ENCODE results near the gene ZNF275. TPM values are rescaled to one million over a fixed set of nuclear protein-coding genes. Genes with fewer than 3 reads are reported as not detected.
"Not testable (repeated sequence)": the region's sequence is repeated elsewhere in the genome, so short reads cannot be mapped to it uniquely, and the experiment has no call there.

The ZNF275 gene
- total RNA-seq, 1 donor from 2014 or later = 6.1 TPM

DNA sequence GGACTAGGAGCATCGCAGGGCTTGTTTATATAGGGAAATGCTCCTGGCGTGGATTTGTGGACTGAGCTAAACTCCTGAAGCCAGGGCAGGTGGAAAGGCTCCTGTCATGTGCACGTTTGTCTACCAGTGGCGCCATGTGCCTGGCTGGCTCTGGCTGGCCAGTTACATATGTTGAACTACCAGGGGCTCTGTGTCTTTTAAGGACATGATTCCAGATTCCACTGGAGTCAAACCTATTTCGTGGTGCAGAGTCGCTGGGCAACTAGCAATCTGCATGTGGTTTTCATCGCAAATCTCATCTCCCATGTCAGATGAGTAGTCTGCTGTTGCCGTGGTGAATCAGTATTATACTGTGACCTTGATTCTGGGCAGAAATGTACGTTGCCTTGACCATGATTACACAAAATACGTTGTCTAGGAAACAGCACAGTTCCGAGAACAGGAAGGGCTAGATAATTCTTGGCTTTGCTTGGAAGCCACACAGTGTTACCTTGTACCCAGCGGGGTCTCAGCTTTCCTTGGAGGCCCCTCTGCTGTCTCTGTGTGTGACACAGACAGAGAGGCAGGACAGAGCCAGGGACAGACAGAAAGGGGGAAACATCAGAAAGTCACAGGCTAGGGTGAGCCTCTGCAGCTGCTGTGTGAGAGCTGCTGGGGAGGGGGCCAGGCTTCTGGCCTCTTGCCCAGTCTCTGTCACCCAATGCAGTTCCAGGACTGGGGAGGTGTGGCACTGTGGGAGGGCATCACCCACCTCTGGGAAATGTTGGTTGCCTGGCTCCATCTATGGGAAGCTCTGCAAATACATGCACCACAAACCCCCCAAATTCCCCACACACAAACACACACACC, 48.0 kb downstream of the ZNF275 start:
- ATAC-seq = peak; percentile 16
- intact Hi-C loops (cut with micrococcal nuclease) = no loop called here
- no peak for DNase-seq

DNA sequence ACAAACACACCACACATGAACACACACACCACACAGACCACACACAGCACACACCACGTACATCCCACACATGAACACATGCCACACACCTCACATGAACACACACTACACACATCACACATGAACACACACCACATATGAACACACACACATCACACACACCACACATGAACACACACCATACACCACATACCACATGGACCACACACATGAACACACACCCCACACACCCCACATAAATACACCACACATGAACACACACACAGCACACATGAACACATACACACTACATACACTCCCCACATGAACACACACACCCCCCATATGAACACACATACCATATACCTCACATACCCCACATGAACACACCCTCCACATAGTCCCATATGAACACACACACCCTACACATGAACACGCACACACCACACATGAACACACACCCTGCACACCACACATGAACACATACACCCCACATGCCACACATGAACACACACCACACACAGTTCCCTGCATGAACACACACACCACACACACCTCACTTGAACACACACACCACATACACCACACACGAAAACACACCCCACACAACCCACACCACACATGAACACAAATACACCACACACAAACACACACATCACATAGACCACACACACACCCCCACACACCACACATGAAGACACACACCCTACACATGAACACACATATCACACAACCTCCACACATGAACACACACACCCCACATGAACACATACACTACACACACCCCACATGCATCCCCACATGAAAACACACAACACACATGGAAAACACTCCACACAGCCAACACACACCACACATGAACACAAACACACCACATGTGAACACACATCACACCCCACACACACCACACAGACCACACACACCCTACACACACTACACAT, 48.9 kb downstream of the ZNF275 start:
- no peak for ATAC-seq

DNA sequence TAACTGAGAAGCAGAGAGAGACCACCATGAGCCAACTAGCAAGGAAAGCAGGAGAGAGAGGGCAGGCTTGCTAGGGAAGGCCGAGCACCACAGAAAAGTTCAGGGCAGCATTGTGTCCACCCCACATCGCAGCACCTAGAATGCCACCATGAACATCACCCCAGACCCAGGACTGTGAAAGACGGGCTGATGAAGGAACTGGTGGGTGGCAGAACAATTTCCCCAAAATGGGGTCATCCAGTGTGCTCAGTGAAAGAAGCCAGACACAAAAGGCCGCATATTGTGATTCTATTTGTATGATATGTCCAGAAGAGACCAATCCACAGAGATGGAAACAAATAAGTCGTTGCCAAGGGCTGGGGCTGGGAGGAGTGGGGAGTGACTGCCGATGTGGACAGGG, 50.4 kb downstream of the ZNF275 start:
- intact Hi-C loops (cut with micrococcal nuclease) = no loop called here
- no peak for DNase-seq
- ATAC-seq = no peak

More for the DNA sequence above, 48.9 kb downstream of the ZNF275 start:
- intact Hi-C loops (cut with micrococcal nuclease) = no loop called here
- DNase-seq = no peak

DNA sequence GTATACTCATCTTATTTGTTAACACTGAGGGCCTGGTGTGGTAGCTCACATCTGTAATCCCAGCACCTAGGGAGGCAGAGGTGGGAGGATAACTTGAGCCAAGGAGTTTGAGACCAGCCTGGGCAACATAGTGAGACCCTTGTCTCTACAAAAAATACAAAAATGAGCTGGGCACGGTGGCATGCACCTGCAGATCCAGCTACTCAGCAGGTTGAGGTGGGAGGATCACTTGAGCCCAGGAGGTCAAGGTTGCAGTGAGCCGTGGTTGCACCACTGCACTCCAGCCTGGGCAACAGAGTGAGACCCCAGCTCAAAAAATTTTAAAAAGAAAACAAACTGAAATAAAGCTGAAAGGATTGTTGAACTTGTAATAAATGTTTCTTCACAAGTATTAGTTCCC, 51.0 kb downstream of the ZNF275 start:
- ATAC-seq; DNase-seq; intact Hi-C loops (cut with micrococcal nuclease): not testable (repeated sequence)

DNA sequence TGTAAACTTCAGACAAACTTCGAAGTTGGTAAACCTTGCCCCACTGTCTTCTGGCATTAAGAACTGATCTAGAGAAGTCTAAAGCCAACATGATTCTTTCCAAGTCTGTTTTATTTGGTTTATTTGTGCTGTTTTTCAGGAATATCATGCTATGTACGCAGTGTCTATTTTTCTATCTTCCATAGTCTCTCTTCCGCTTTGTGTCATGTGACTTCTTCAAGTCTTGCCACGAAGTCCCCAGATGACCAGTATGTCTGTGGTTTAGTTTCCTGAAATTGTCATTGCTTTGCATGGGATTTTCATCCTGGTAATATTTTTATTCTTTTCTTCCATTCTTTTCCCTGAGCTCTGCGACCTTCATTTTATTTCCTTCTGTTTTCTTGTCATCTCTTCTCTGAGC, 52.1 kb downstream of the ZNF275 start:
- intact Hi-C loops (cut with micrococcal nuclease) = no loop called here
- no peak for ATAC-seq
- no peak for DNase-seq

DNA sequence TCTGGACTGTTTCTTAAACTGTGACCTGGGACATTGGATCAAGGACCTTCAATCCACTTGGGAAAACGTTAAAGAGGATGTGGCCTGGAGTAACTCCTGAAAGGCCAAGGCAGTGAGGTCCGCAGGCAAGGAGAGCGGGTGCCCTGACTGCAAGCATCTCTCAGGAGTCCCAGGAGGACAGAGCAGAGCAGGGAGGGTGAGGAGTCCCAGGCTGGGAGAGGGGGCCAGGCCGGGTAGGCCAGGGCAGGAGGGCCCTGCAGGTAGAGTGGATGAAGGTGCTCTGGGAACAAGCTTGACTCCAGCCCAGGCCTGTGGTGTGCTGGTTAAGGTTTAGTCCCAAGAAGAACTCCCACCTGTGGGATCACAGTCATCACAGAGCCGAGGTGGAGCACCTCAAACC, 53.4 kb downstream of the ZNF275 start:
- DNase-seq (no peak), ATAC-seq (no peak)
- intact Hi-C loops (cut with micrococcal nuclease) = no loop called here

DNA sequence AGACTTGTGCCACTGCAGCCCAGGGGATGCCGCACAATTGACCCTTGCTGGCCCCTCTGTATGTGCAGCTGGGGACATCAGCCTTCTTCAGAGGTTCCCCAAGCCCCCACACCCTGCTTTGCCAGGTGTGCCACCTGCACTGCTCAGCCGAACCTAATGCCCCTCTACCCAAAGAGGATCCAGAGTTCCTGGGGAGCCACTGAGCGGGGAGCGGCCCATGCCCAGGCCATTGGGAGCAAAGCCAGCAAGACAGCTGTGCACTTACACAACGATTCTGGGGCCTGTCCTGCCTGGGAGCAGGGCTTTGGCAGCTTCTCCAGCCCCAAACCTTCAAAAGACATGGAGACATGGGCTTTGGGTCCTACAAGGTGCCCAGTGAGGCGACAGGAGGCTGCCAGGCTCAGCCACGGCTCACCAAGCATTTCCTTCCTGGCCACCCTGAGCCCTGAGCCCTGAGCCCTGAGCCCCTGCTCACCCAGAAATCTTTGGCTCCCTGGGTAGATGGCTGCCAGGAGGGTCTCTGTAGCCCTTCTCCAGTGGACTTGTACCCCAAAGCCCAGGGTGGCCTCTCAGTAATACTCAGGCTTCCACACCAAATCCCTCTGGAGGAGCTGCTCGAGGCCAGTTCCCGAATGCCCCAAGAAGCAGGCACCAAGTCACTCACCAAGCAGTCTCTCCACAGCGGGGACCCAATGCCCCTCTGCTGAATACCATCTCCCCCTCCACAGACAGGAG, 54.2 kb downstream of the ZNF275 start:
- no peak for ATAC-seq
- DNase-seq = no peak
- intact Hi-C loops (cut with micrococcal nuclease) = no loop called here

DNA sequence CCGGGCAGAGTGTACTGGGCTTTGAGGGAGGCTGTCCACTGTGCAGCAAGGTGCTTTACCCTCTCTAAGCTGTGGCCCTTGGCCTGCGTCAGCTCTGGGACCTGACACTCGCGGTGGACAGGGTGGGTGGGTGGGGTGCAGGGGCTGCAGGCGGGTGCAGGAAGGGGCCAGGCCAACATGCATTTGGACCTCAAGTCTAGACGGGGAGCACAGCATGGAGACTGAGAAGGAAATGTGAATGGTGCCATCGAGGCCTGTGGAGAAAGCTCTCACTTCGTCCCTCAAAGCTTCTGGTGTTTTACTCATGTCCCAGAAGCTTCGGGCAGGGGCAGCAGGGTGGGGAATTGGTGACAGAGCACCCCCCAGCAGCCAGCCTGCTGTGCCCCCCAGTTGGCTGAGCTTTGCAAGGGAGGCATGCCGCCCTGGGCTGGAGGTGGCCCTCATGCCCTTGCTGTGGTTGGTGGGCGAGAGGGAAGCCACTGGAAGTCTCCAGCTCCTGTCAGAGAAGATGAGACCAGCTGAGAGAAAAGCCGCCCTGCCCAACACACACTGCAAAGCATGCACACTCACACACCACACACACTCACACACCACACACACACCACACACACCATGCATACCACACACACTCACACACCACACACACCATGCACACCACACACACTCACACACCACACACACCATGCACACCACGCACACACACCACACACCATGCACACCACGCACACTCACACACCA, 54.9 kb downstream of the ZNF275 start:
- DNase-seq = no peak
- intact Hi-C loops (cut with micrococcal nuclease) = no loop called here

DNA sequence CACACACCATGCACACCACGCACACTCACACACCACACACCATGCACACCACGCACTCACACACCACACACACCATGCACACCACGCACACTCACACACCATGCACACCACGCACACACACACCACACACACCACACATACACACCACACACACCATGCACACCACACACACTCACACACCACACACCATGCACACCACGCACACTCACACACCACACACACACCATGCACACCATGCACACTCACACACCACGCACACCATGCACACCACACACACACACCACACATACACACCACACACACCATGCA, 55.5 kb downstream of the ZNF275 start:
- ATAC-seq; intact Hi-C loops (cut with micrococcal nuclease): not testable (repeated sequence)

More for the DNA sequence above, 54.9 kb downstream of the ZNF275 start:
- ATAC-seq = no peak

DNA sequence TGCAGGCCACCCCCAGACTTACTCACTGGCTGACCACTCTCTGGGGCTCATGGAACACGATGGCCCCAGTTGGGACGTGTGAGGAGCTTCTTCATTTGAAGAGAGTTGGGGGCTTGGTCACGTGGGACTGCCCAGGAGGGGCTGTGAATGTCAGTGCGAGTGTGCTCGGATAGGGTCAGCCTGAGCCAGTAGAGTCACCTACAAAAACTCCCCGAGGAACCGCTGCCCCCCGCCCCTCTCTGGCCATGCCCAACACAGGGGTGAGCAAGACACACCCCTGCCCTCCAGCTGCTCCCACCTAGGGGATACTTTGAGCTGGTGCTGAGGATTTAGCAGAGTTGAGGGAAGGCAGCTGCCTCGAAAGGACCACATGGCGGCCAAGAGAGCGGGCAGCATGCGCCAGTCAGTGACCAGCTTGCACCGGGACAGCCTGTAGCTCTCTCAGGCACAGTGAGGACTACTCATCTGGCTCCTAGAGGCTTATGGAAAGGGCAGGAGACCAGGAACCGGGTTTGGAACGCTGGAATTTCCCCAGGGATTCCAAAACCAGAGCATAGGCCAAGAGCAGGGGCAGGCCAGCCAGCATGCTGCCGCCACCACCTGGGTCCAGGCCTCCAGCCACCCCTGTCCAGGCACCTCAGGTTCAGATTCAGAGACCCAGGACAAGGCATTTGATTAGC, 58.8 kb downstream of the ZNF275 start:
- intact Hi-C loops (cut with micrococcal nuclease) = no loop called here
- ATAC-seq (no peak), DNase-seq (no peak)

More for the DNA sequence above, 55.5 kb downstream of the ZNF275 start:
- not testable (repeated sequence) for DNase-seq

DNA sequence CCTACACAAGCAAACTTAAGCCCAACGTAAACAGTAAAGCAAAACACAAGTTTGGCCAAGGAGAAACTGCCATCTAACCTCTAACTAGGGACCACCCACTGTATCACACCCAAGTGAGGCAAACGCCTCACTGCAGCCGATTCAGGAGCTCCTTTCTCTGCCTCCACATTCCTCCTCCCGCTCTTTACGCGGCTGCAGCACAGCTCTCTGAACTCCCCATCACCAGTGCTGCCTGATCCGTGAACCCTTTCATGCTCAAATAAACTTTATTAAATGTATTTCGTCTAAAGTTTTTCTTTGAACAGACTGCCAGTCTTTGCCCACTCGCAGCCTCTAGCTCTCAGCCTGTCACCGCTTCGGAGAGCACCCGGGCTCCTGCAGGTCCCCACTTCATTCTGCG, 60.7 kb downstream of the ZNF275 start:
- no peak for DNase-seq
- ATAC-seq = no peak
- intact Hi-C loops (cut with micrococcal nuclease) = no loop called here

DNA sequence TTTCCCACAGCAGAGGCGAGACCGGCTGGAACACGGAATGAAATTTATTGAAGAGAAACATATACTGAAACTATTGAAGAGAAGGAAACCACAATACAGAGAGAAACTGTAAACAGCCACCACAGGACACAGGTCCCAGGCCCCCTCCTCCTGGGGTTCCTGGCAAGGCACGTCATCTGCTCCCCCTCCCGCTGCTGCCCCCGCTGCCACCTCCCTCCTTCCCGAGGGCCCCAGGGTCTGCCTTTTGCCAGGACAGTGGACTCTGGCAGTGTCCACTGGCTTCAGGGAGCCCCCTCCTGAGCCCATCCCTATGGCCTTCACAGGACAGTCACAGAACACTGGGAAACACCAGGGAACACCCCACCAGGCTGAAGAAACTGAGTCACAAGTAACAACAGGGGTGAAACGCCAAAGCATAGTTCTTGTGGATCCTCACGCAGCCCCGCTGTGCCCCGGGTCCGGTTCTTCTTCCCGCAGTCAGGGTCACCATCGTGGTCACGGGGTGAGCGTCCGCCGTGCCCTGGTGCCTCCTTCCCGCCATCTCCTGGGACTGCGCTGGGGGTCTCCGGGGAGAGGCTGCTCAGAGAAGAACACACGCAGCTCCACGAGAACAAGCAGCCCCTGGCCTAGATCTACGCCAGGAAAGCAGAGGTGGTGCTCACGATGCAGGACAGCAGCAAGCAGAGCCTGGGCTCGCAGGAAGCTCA, 61.8 kb downstream of the ZNF275 start:
- intact Hi-C loops (cut with micrococcal nuclease) = no loop called here
- DNase-seq = no peak
- no peak for ATAC-seq

DNA sequence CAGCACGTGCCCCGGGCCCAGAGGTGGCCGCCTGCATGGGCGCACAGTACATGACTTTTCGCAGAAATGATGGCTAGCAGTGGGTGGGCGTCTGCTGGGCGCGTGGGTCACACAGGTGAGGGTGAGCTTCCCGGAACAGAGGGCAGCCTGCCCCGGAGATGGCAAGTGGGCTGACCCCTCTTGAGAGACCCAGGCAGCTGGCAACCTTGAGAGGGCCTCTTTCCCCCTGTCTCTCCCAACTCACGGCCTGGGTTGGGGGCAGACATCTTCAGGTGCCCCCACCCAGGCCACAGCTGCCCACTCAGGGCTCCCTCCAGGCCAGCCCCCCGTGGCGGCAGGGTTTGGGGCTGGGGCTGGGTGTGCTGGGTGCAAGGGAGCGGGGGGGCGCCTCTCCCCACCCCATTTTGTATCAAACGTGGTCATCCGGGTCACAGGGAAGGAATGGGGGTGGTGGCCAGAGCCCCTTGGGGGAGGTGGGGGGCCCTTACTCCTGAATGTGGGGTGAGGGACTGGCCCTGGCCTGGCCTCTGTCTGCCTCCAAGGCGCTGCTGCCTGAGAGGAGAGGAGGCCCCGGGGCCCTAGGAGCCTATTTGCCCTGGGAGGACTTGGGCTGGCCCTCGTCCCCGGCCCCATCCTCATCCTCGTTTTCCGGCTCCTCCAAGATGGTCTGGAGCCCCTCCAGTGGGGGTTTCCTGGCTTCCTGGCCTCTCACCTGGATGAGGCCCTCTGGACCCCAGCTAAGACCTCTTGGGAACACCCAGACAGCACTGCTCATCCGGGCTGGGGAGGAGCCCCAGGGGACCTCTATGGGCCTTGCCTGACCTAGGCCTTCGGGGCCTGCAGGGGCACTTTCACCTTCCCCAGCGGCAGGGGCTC, 62.6 kb downstream of the ZNF275 start:
- DNase-seq (no peak), ATAC-seq (no peak)
- intact Hi-C loops (cut with micrococcal nuclease) = no loop called here

DNA sequence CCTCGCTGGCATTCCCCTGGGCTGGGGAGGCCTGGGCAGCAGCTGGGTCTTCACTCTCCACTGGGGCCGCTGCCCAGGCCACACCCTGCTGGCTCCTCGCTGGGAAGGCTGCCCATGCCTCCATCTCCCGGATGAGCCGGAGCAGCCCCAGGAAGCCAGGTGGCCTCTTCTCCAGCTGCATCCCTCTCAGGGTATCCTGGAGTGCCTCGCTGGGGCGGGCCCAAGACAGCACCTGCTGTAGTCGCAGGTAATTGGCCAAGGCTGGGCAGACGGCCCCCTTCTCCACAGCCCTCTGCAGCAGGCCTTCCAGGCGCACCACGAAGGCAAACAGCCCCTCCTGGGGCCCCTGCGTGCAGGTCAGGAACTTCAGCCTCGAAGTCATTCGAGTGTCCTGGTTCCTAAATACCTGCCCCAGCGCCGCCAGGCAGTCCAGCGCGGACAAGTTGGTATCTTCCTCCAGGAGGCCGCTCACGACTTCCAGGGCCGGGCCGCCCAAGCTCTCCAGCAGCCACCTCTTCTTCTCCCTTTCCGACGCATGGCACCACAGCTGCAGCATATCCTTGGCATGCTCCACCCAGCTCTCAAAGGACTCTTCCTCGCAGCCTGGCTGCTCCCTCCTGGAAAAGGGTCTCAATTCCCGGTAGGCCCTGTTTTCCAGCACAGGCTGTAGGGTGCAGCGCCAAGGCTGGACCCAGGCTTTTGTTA, 63.5 kb downstream of the ZNF275 start:
- DNase-seq (no peak), ATAC-seq (no peak)
- intact Hi-C loops (cut with micrococcal nuclease) = no loop called here

DNA sequence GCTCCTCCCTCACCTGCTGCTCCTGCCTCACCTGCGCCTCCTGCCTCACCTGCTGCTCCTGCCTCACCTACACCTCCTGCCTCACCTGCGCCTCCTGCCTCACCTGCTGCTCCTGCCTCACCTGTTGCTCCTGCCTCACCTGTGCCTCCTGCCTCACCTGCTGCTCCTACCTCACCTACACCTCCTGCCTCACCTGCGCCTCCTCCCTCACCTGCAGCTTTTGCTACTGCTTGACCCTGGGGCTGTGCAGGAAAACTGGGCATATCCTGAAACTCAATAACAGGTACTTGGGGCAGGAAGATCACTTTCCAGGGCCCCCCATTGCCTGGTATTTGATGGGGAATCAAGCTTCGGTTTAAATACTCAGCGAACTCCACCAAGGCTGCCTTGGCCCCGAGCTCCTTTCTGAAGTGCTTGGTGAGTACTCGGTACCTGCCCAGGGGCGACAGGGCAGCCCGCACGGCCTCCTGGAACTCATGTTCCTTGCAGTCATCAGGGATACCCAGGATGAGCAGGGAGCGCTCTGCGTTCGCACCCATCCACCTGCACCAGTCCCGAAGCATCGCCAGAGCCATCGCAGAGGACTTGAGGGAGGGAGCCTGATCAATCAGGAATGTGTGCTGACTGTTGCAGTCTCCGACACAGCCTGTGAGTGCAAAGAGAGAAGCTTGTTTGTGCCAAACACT, 64.5 kb downstream of the ZNF275 start:
- intact Hi-C loops (cut with micrococcal nuclease) = no loop called here
- no peak for ATAC-seq
- DNase-seq = no peak

Measured in left ventricle myocardium superior (tissue), 1 donor.